Posterior cingulate gyrus (tissue), 11 donors: ENCODE results near the gene CAPZB.

Source experiments
- DNase-seq, 10 donors: peaks; one replicate each; pipeline versions ENCODE4 v3.0.0 to v3.0.0-alpha.2; 2020 to 2021; ENCODE audit warnings: mixed read lengths in 3 of 10
- intact Hi-C: fragments of 100-400 bp; cut with DNase I; formaldehyde crosslinking; loops from one replicate; pipeline ENCODE4 v1.15.1; 2023

CAPZB gene

GRCh38 chr1:19393046-19393445 lies 92.3 kb downstream of the CAPZB start:
- intact Hi-C loops, result loop anchor here (5.0 kb wide), 1 partner anchor 54 kb away; no protein-coding TSS in a partner anchor
- DNase-seq, result peak in 1 of 10 donors; percentile 83

GRCh38 chr1:19392221-19392620 lies 93.1 kb downstream of the CAPZB start:
- intact Hi-C loops, result loop anchor here (5.0 kb wide), 1 partner anchor 55 kb away; no protein-coding TSS in a partner anchor

GRCh38 chr1:19391596-19391981 lies 93.8 kb downstream of the CAPZB start:
- intact Hi-C loops, result loop anchor here (2.0 to 5.0 kb wide), 2 partner anchors 56 to 261 kb away; no protein-coding TSS in a partner anchor

More at GRCh38 chr1:19392221-19392620, 93.1 kb downstream of the CAPZB start:
- peak in 1 of 10 donors; percentile 61 for DNase-seq

GRCh38 chr1:19390901-19391595 lies 94.3 kb downstream of the CAPZB start:
- peak in 7 of 10 donors; percentile 34 to 90 (median 50) for DNase-seq
- intact Hi-C loops, result loop anchor here (2.0 to 5.0 kb wide), 2 partner anchors 56 to 262 kb away; no protein-coding TSS in a partner anchor

More at GRCh38 chr1:19391596-19391981, 93.8 kb downstream of the CAPZB start:
- peak in 1 of 10 donors; percentile 75 for DNase-seq

GRCh38 chr1:19390166-19390850 lies 95.0 kb downstream of the CAPZB start:
- intact Hi-C loops, result loop anchor here (2.0 to 5.0 kb wide), 2 partner anchors 57 to 262 kb away; no protein-coding TSS in a partner anchor
- peak in 1 of 10 donors; percentile 40 for DNase-seq

- DNase-seq, result peak in 1 of 10 donors; percentile 40
- intact Hi-C loops, result no loop called here
Measured at GRCh38 chr1:19388980-19389379, 96.4 kb downstream of the CAPZB start.

GRCh38 chr1:19387045-19387467 lies 98.3 kb downstream of the CAPZB start:
- DNase-seq, result peak in 2 of 10 donors; percentile 68 to 74
- intact Hi-C loops, result no loop called here

GRCh38 chr1:19385869-19386591 lies 99.3 kb downstream of the CAPZB start:
- peak in 3 of 10 donors; percentile 40 to 75 (median 50) for DNase-seq
- intact Hi-C loops, result no loop called here

- peak in 3 of 10 donors; percentile 15 to 18 (median 17) for DNase-seq
- intact Hi-C loops, result no loop called here
Measured at GRCh38 chr1:19385221-19385620, 100.1 kb downstream of the CAPZB start.

GRCh38 chr1:19384772-19385187 lies 100.6 kb downstream of the CAPZB start:
- intact Hi-C loops, result no loop called here

GRCh38 chr1:19384113-19384512 lies 101.2 kb downstream of the CAPZB start:
- peak in 3 of 10 donors; percentile 27 to 80 (median 52) for DNase-seq
- intact Hi-C loops, result no loop called here

More at GRCh38 chr1:19384772-19385187, 100.6 kb downstream of the CAPZB start:
- DNase-seq, result peak in 3 of 10 donors; percentile 9 to 19 (median 16)

GRCh38 chr1:19382222-19382621 lies 103.1 kb downstream of the CAPZB start:
- intact Hi-C loops, result no loop called here

GRCh38 chr1:19381261-19381660 lies 104.1 kb downstream of the CAPZB start:
- peak in 7 of 10 donors; percentile 26 to 91 (median 53) for DNase-seq
- intact Hi-C loops, result no loop called here

More at GRCh38 chr1:19382222-19382621, 103.1 kb downstream of the CAPZB start:
- DNase-seq, result no peak

GRCh38 chr1:19377812-19378718 lies 107.3 kb downstream of the CAPZB start:
- intact Hi-C loops, result no loop called here
- peak in 1 of 10 donors; percentile 5 for DNase-seq

GRCh38 chr1:19376428-19377372 lies 108.6 kb downstream of the CAPZB start:
- peak in 2 of 10 donors; percentile 6 to 55 for DNase-seq
- intact Hi-C loops, result no loop called here

- intact Hi-C loops, result no loop called here
- peak in 1 of 10 donors; percentile 9 for DNase-seq
Measured at GRCh38 chr1:19375631-19376400, 109.5 kb downstream of the CAPZB start.

- intact Hi-C loops, result no loop called here
- peak in 2 of 10 donors; percentile 20 to 57 for DNase-seq
Measured at GRCh38 chr1:19374926-19375325, 110.4 kb downstream of the CAPZB start.
